Erythroblast (primary cell): ENCODE data around the gene ASTL.

Experiments
- GATA1 ChIP-seq: IDR thresholded peaks from 2 replicates; pipeline ENCODE4 v1.6.1; 2011; ENCODE audit warnings: low read depth, mild to moderate bottlenecking, control low read depth, low read length, moderate library complexity
- POLR2A ChIP-seq: IDR thresholded peaks from 2 replicates; pipeline ENCODE4 v1.6.1; 2011; ENCODE audit warnings: mild to moderate bottlenecking, low read length

GRCh38 chr2:96145036-96145847, 6.9 kb upstream of the ASTL start, which contains the start of gene DUSP2:
- TF ChIP-seq POLR2A (peak; percentile 86), GATA1 (no peak)
